Glomerular endothelial cell (primary cell): Measurements from ENCODE around the gene MDFIC2. TPM values are rescaled to one million over a fixed set of nuclear protein-coding genes. Genes with fewer than 3 reads are reported as not detected.
"Not testable (repeated sequence)": the region's sequence is repeated elsewhere in the genome, so short reads cannot be mapped to it uniquely, and the experiment has no call there.

Experiments
- DNase-seq: peaks from one replicate; pipeline ENCODE4 v3.0.0-alpha.2; 2011; ENCODE audit warnings: low read depth, low spot score; ENCODE audit errors: extremely low read depth
- total RNA-seq: library from RNA; depleted of rRNA; stranded (reverse); fragments of >200 nt; gene quantifications from 2 replicates; pipeline ENCODE4 v1.2.3, GENCODE V29; 2015

The MDFIC2 gene
- total RNA-seq, 1 donor from 2014 or later, result not detected

- DNase-seq, result no peak
These were observed 48.2 kb downstream of the MDFIC2 start for GRCh38 chr3:70264122-70264780.

- DNase-seq, result no peak
These were observed 51.2 kb downstream of the MDFIC2 start for GRCh38 chr3:70261283-70261682.

GRCh38 chr3:70256566-70256965 lies 55.9 kb downstream of the MDFIC2 start:
- no peak for DNase-seq

- no peak for DNase-seq
These were observed 61.9 kb downstream of the MDFIC2 start for GRCh38 chr3:70250492-70250891.

GRCh38 chr3:70249509-70250160 lies 62.8 kb downstream of the MDFIC2 start:
- DNase-seq, result peak; percentile 41

GRCh38 chr3:70248856-70249255 lies 63.6 kb downstream of the MDFIC2 start:
- no peak for DNase-seq

- DNase-seq, result no peak
These were observed 64.5 kb downstream of the MDFIC2 start for GRCh38 chr3:70247955-70248354.

- no peak for DNase-seq
These were observed 66.5 kb downstream of the MDFIC2 start for GRCh38 chr3:70245746-70246525.

- no peak for DNase-seq
These were observed 68.0 kb downstream of the MDFIC2 start for GRCh38 chr3:70244422-70244821.

- no peak for DNase-seq
These were observed 70.0 kb downstream of the MDFIC2 start for GRCh38 chr3:70242297-70242882.

- no peak for DNase-seq
These were observed 78.6 kb downstream of the MDFIC2 start for GRCh38 chr3:70233812-70234211.

GRCh38 chr3:70233112-70233511 lies 79.3 kb downstream of the MDFIC2 start:
- DNase-seq, result no peak

GRCh38 chr3:70231266-70231701 lies 81.2 kb downstream of the MDFIC2 start:
- DNase-seq, result no peak

GRCh38 chr3:70227437-70227836 lies 85.0 kb downstream of the MDFIC2 start:
- no peak for DNase-seq

GRCh38 chr3:70225146-70225545 lies 87.3 kb downstream of the MDFIC2 start:
- no peak for DNase-seq

GRCh38 chr3:70224337-70224736 lies 88.1 kb downstream of the MDFIC2 start:
- no peak for DNase-seq

GRCh38 chr3:70218471-70218870 lies 94.0 kb downstream of the MDFIC2 start:
- DNase-seq, result no peak

- not testable (repeated sequence) for DNase-seq
These were observed 101.2 kb downstream of the MDFIC2 start for GRCh38 chr3:70211274-70211673.

GRCh38 chr3:70201975-70202374 lies 110.5 kb downstream of the MDFIC2 start:
- DNase-seq, result no peak

GRCh38 chr3:70189884-70190473 lies 122.5 kb downstream of the MDFIC2 start:
- DNase-seq, result no peak

GRCh38 chr3:70186221-70186620 lies 126.2 kb downstream of the MDFIC2 start:
- no peak for DNase-seq
